Activated CD4-positive, alpha-beta memory T cell treated with anti-CD3 and anti-CD28 coated beads, Interleukin-2, amount 10 ng/mL, durations not matched to agents 7 days and 5 days (primary cell): ENCODE results near the gene HEPHL1. TPM values are rescaled to one million over a fixed set of nuclear protein-coding genes. Genes with fewer than 3 reads are reported as not detected.
"Not testable (repeated sequence)": the region's sequence is repeated elsewhere in the genome, so short reads cannot be mapped to it uniquely, and the experiment has no call there.

ENCODE experiments used
- CTCF ChIA-PET: fragments of 350-600 bp; sonication (Branson Sonifier 250); formaldehyde crosslinking; loops from one replicate; lab custom pipeline; 2021; ENCODE audit warnings: antibody characterized with exemption, inconsistent platforms; lab: Charles Lee
- POLR2A ChIA-PET: fragments of 350-600 bp; sonication (Branson Sonifier 250); formaldehyde crosslinking; loops from one replicate; lab custom pipeline; 2021; ENCODE audit warnings: antibody characterized with exemption; lab: Charles Lee
- DNase-seq: peaks from one replicate; pipeline ENCODE4 v3.0.0-alpha.2; 2020
- H3K27ac Mint-ChIP-seq: one replicate; pipeline ENCODE4 v1.8.0; 2021; ENCODE audit warnings: mild to moderate bottlenecking, mixed read lengths
- H3K27me3 Mint-ChIP-seq: one replicate; pipeline ENCODE4 v1.8.0; 2021; ENCODE audit warnings: mixed read lengths
- H3K36me3 Mint-ChIP-seq: one replicate; pipeline ENCODE4 v1.8.0; 2021; ENCODE audit warnings: low read depth, mixed read lengths
- H3K4me1 Mint-ChIP-seq: one replicate; pipeline ENCODE4 v1.8.0; 2021; ENCODE audit warnings: mixed read lengths
- H3K4me3 Mint-ChIP-seq: one replicate; pipeline ENCODE4 v1.8.0; 2021; ENCODE audit warnings: mild to moderate bottlenecking, mixed read lengths
- H3K9me3 Mint-ChIP-seq: one replicate; pipeline ENCODE4 v1.8.0; 2021; ENCODE audit warnings: mixed read lengths
- total RNA-seq, 2 experiments: library from RNA; stranded (reverse); gene quantifications; one replicate each; pipeline ENCODE4 v1.2.3, GENCODE V29; 2021

HEPHL1 gene
- total RNA-seq, 2 experiments from 2014 or later, result not detected

GRCh38 chr11:94154095-94154856, 133.1 kb downstream of the HEPHL1 start:
- Mint-ChIP-seq H3K27me3 (no peaks in the 10 kb centered on the region), H3K36me3 (peaks cover 21% of the 10 kb centered on the region), H3K9me3 (no peaks in the 10 kb centered on the region), H3K4me1 (peaks cover 37% of the 10 kb centered on the region), H3K4me3 (no peak overlapping the region), H3K27ac (no peak overlapping the region)
- DNase-seq, result no peak
- POLR2A ChIA-PET, result no interaction called here
- CTCF ChIA-PET, result no interaction called here

DNA sequence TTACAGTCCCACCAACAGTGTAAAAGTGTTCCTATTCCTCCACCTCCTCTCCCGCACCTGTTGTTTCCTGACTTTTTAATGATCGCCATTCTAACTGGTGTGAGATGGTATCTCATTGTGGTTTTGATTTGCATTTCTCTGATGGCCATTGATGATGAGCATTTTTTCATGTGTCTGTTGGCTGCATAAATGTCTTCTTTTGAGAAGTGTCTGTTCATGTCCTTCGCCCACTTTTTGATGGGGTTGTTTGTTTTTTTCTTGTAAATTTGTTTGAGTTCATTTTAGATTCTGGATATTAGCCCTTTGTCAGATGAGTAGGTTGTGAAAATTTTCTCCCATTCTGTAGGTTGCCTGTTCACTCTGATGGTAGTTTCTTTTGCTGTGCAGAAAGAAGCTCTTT, 136.2 kb downstream of the HEPHL1 start:
- DNase-seq, H3K4me3 Mint-ChIP-seq, H3K27me3 Mint-ChIP-seq, H3K27ac Mint-ChIP-seq, POLR2A ChIA-PET, CTCF ChIA-PET, H3K9me3 Mint-ChIP-seq, H3K4me1 Mint-ChIP-seq: not testable (repeated sequence)
- H3K36me3 Mint-ChIP-seq, result peaks cover 30% of the 10 kb centered on the region

Other genes with a start within 250 kb of the HEPHL1 start
- 10 to 100 TPM; 40.6 to 42.9 TPM for gene MED17, start 237.1 kb upstream of the HEPHL1 start, total RNA-seq
- not detected for gene VSTM5, start 170.7 kb upstream of the HEPHL1 start, total RNA-seq
- gene PANX1, start 107.5 kb downstream of the HEPHL1 start, total RNA-seq, result 10 to 100 TPM; 13.7 to 13.9 TPM